SIG-M5 treated with dmso at 0.1 percent for 504 hours (cell line): ENCODE measurements around the gene KIF11.
"Not testable (repeated sequence)": the region's sequence is repeated elsewhere in the genome, so short reads cannot be mapped to it uniquely, and the experiment has no call there.

Experiments
- DNase-seq: peaks from one replicate; lab custom pipeline; 2025; ENCODE audit not compliant: unreplicated experiment; lab: John Stamatoyannopoulos, UW

KIF11 gene

GRCh38 chr10:92590623-92591549, 2.0 kb upstream of the KIF11 start:
- peak; percentile 63 for DNase-seq

DNA sequence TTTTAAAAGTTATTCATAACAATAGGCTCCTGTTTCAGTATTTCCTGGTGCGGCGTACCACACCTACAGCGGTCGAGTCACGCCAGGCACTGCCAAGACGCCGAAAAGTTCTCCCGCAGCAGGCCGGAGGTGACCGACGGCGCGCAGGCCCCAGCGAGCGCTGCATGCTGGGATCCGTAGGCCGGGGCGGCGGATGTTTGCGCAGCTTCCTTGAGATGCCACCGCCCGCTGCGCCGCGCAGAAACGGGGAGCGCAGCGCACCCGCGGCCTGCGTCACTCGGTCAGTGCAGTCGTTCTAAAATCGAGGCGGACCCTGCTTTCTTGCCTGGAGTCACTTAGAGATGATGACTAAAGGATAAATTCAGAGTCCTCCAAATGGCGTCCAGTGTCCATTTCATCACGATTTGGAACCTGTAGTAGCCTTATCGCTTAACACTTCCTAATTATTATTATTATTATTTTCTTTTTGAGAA, 1.3 kb upstream of the KIF11 start:
- peak; percentile 89 for DNase-seq

- no peak for DNase-seq
Observed at GRCh38 chr10:92593619-92594588, 974 bp downstream of the KIF11 start.

DNA sequence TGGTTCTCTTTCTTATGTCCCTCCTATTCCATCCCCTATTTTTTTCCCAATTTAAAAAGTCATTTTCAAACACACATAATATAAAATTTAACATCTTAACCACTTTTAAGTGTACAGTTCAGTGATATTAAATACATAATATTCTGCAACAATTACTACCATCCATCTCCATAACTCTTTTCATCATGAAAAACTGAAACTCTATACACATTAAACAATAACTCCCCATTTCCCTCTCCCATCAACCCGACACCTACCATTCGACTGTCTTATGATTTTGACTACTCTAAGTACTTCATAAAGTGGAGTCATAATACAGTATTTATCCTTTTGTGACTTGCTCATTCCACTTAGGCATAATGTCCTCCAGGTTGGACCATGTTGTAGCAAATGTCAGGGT, 2.6 kb downstream of the KIF11 start:
- no peak for DNase-seq

- DNase-seq = no peak
Observed at GRCh38 chr10:92598321-92598720, 5.4 kb downstream of the KIF11 start.

- no peak for DNase-seq
Observed at GRCh38 chr10:92604841-92605240, 11.9 kb downstream of the KIF11 start.

DNA sequence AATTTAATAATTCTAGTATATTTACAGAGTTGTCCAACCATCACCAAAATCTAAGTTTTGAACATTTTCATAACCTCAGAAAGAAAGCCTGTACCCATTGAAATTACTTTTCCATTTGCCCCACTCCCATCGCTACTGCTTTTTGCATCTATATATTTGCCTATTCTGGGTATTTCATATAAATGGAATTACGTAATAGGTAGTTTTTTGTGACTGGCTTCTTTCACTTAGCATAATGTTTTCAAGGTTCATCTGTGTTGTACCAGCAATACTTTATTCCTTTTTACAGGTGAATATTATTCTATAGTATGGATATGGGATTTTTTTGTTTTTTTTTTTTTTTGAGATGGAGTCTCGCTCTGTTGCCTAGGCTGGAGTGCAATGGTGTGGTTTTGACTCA, 22.6 kb downstream of the KIF11 start:
- DNase-seq = no peak

DNA sequence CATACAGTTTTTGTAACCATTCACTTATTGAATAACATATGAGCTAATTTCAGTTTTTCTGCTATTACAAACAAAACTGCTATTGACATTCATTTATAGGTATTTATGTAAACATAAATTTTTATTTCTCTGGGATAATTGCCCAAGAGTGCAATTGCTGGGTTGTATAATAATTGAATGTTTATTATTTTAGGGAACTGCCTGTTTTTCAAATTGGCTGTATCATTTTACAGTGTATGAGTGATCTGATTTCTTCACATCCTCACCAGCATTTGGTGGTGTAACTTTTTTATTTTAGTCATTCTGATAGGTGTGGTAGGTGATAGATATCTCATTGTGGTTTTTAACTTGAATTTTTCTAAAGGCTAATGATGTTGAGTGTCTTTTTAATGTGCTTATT, 26.4 kb downstream of the KIF11 start:
- DNase-seq = no peak

GRCh38 chr10:92627845-92628480, 35.0 kb downstream of the KIF11 start:
- no peak for DNase-seq

DNA sequence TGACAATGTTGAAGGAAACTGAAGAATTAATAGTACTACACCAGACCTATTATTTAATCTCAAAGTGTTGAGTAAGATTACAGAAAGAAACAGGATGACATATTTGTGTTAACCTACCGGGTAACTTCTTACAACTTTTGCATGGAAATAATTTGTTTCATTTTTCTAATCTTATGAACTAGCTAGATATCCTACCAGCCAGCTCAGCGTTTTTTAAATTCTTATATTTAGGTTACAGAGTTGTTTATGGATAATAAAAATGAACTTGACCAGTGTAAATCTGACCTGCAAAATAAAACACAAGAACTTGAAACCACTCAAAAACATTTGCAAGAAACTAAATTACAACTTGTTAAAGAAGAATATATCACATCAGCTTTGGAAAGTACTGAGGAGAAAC, 37.0 kb downstream of the KIF11 start:
- DNase-seq = no peak

DNA sequence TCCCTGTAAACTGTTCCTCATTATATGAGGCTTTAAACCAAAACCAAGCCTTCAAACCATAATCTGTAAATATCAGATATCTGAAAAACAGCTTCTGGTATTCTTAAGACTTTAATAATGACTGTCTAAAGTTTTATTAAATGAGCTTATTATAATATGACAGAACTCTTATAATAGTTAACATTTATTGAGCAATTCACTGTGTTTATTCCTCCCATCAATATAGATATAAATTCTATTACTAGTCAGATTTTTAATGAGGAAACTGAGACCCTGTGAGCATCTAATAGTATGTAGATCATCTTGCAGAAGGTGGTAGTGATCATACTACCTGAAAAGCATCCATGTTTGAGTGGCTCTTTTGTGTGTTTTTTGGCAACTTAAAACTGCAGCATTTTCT, 45.1 kb downstream of the KIF11 start:
- DNase-seq = no peak

DNA sequence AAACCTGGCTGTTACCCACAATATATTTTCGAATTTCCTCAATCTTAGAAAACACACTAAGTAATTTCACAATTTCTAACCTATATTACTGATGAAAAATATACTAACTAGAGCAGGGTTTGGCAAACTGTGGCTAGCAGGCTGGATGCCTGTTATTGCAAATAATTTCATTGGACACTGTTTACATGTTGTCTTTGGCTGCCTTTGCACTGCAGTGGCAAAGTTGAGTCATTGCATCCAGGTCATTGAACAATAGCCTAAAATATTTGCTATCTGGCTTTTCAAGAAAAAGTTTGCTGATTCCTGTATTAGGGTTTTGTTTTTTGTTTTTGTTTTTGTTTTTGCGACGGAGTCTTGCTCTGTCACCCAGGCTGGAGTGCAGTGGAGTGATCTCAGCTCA, 47.2 kb downstream of the KIF11 start:
- no peak for DNase-seq

GRCh38 chr10:92641492-92641891, 48.6 kb downstream of the KIF11 start:
- no peak for DNase-seq

DNA sequence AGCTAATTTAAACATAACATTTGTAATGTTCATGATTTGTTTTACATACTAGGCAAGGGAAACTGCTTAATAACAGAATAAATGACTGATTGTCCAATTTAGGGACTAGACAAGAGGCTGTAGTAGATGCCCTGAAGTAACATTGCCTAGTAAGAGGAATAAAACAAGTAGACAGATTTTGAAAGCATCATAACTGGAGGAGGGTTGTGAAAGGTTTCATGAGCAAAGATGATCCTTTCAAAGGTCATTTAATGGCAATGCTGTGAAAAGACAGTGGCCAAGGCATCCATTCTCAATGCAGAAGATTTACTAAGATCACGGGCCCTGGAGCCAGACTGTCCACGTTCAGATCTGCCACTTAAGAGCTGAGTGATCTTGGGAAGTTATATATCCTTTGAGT, 52.0 kb downstream of the KIF11 start:
- no peak for DNase-seq

DNA sequence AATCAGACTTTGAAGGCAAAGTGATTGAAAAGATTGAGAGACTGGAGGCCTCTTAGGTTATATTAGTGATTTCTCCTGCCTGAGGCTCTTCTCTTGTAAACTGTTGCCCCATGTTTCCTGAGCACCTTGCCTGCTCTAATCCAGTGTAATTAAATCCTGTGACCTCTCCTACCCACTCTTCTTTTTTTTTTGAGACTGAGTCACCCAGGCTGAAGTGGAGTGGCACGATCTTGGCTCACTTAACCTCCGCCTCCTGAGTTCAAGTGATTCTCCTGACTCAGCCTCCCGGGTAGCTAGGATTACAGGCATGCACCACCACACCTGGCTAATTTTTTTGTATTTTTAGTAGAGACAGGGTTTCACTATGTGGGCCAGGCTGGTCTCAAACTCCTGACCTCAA, 57.9 kb downstream of the KIF11 start:
- DNase-seq = not testable (repeated sequence)

DNA sequence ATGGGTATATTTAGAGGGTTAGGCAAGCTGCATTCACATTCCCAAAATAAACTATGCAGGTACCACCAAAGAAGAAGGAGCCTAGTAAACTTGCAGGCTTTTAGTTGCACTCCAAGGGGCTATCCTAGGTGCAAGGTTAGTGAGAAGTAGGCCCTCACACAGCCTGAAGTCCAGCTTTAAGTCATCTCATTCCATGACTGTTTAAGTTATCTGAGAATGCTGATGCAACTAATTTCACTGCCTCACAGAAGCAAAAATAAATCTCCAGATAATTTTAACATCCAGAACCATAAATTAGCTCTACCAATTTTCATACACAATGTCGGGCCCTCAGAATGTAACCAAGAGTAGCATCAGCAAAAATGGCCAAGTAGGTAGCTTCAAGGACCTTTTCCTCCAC, 62.5 kb downstream of the KIF11 start:
- DNase-seq = no peak

DNA sequence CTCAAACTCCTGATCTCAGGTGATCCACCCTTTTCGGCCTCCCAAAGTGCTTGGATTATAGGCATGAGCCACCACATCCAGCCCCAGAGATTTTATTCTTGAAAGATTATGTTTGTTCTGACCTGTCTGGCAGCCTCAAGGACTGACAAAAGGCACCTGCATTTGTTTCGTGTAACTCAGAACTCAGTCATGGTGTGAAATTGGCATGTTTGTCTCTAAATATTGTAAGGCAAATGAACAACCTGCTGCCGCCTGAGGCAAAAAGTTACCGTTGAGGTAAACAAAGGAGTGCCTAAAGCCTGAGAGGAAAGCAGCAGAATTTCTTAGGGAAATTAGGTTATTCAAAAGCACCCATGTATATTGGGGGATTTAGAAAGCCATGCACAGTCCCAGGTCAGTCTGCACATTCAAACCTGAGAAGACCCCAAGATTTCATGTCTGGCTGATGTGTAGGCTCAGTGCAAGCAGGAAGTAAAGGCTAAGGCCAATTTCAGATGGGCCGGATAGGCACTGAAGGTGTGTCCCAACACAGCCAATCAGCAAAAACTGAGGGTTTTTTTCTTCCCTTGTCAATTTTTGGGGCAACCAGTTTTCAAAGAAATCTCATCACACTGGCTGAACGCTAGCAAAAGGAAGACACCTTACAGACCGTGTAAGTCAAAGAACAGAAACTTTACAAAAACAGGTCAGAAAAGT, 63.5 kb downstream of the KIF11 start:
- DNase-seq = no peak

DNA sequence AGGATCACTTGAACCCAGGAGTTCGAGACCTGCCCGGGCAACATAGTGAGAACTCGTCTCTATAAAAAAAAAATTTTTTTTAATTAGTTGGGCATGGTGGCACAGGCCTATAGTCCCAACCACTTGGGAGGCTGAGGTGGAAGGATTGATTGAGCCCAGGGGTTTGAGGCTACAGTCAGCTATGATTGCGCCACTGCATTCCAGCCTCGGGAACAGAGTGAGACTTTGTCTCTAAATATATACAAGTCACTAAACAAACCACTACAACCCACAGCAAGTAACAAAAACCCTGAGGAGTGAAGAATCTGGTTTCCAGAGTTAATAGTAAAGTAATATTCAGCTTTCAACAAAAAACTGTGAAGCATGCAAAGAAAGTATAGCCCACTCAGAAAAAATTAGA, 64.1 kb downstream of the KIF11 start:
- DNase-seq = no peak

DNA sequence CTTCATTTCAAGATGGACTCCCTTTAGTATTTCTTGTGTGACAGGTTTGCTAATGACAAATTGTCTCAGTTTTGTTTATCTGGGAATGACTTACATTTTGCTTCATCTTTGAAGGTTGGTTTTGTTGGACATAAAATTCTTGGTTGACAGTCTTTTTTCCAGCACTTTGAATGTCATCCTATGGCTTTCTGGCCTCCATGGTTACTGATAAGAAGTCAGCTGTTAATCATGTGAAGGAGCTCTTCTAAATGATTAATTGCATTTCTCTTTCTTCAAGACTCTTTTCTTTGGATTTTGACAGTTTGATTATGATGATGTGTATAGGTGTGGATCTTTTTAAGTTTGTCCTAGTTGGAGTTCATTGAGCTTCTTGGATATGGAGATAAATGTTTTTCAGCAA, 69.9 kb downstream of the KIF11 start:
- no peak for DNase-seq

DNA sequence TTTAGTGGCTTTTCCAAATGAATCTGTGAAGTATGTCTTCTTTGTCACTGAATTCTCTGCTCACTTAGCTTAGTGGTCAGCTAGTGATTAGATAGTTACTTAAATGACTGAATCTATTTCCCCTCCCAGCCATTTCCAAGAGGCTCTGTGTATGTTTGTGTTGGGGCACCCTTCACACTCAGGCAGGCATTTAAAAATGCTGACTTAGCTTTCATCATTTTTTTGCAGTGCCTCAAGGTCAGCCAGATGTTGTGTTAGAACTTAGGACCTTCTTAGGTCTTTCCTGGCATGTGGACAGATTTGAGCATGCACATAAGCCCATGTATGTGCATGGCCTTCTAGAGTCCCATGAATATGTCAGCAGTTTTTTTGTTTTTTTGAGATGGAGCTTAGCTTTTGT, 71.4 kb downstream of the KIF11 start:
- DNase-seq = no peak

GRCh38 chr10:92667078-92667477, 74.1 kb downstream of the KIF11 start:
- DNase-seq = no peak
